ENCODE measurements around the gene GLP1R.

Gene GLP1R

GRCh38 chr6:39048481-39049399 lies at the start of gene GLP1R:
Gene GLP1R (plus strand): TSS chr6:39048781. CDS start chr6:39048841, 60 bp downstream.
- no peak for DNase-seq

GRCh38 chr6:39003072-39003471 lies 45.5 kb upstream of the GLP1R start:
- no peak for DNase-seq

GRCh38 chr6:39003492-39003891 lies 45.1 kb upstream of the GLP1R start:
- DNase-seq = no peak

DNA sequence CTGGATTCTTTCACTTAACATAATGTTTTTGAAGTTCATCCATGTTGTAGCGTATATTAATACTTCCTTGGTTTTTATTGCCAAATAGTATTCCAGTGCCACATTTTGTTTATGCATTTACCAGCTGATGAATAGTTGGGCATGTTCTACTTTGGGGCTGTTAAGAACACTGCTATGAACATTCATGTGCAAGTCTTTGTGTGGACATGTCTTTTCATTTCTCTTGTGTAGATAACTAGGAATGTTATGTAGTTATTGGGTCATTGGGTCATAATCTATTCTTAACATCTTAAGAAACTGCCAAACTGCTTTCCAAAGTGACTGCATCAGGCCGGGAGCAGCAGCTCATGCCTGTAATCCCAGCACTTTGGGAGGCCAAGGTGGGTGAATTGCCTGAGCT lies 43.8 kb upstream of the GLP1R start:
- DNase-seq = no peak

GRCh38 chr6:39005774-39006173 lies 42.8 kb upstream of the GLP1R start:
- DNase-seq = no peak

- DNase-seq = no peak
These were observed 41.0 kb upstream of the GLP1R start for GRCh38 chr6:39007575-39007974.

DNA sequence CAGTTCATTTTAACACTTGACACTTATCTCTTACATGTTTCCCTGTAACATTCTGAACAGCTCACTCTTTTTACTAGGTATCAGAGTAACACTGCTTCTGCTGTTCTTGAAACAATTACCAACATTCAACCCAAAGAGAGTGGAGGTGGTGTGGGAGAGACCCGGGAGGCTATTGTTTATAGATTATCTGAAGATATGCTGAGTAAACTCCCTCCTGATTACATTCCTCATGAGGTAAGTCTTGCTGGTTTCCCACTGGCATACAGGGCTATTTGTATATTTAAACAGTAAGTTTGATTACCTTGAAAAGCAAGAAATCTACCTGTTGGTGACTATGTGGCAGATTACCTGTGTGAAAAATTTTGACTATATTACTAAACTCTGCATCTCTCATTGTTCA lies 39.8 kb upstream of the GLP1R start:
- DNase-seq = no peak

- DNase-seq = no peak
These were observed 39.1 kb upstream of the GLP1R start for GRCh38 chr6:39009476-39009875.

DNA sequence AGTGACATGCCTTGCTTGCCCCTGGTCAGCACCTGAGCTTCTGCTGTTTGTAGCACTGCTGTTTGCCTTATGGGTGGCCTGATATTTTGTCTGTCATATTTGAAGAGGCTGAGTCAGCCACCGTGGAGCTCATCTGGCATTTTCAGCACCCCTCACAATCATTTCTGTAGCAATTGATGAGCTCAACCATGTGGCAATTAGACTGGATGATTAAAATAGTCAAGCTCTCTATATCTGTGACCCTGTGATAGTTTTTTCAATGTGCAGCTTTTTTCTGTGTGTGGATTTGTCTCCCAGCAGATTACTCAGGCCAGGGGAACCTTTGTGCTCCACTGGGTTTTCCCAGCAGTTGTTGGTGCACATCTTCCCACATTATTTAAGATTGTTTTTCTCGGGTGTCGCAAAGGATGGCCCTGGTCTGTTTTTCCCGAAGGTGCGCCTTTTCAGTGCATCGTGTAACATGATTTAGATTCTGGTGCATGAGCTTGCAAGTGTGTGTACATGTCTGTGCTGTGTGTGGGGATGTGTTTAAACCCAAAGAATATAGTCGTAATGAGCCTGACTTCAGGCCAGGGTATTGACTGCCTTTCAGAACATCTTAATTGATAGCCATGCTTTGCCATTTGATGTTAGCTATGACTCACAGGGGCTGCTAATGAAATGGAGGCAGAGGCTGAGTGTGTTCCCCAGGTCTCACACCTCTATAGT lies 31.6 kb upstream of the GLP1R start:
- DNase-seq = no peak

DNA sequence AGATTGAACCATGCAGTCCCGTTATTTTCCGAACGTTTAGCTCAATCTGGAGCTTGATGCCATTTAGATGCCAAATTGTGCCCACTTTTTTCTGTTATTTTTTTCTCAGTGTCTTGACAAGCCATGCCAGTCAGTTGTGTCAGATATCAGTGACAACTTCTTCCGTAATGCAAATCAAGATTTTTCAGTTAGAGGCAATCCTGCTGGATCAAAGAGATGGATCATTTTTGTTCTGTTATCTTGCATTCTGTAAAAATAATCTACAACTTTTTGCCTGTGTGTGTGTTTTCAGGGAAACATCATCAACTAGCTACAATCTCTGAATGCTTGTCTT lies 31.1 kb upstream of the GLP1R start:
- DNase-seq = no peak

GRCh38 chr6:39018103-39018502 lies 30.5 kb upstream of the GLP1R start:
- no peak for DNase-seq

DNA sequence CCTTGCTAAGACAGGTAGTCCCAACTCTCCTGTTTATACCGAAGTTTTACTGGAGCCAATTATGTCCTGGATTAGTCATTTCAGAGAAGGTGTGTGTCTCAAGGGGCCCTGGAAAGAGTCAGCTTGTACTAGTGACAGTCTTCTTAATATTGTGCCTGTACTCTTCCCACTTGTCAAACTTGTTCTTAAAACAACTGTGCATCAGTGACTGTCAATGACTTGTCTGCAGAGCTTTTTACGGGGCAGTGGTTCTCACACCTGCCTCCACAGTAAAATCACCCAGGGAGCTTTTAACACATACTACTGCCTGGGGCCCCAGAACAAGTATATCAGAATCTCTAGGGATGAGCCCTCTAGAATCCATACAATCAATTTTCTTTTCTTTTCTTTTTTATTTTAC lies 28.4 kb upstream of the GLP1R start:
- no peak for DNase-seq

- DNase-seq = no peak
These were observed 27.5 kb upstream of the GLP1R start for GRCh38 chr6:39021041-39021440.

GRCh38 chr6:39021779-39022178 lies 26.8 kb upstream of the GLP1R start:
- DNase-seq = no peak

DNA sequence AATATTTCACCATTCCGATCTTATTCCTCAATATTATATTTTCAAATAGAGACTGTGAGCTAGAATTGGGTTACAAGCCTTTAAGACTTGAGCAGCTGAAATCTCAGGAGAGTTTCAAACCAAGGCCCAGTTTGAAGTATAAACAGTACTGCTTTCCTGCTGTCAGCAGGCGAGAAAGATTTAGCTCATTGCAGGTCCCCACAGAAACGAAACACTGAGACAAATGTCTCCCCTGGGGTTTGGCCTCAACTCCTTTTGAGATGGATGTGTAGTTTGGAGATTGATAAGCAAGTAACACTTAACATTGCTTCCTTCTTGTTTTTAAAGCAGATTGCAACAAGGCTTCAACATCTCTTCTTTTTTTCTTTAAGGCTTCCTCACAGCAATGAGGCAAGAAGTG lies 22.4 kb upstream of the GLP1R start:
- no peak for DNase-seq

GRCh38 chr6:39029156-39030011 lies 19.2 kb upstream of the GLP1R start:
- DNase-seq = peak; percentile 26

DNA sequence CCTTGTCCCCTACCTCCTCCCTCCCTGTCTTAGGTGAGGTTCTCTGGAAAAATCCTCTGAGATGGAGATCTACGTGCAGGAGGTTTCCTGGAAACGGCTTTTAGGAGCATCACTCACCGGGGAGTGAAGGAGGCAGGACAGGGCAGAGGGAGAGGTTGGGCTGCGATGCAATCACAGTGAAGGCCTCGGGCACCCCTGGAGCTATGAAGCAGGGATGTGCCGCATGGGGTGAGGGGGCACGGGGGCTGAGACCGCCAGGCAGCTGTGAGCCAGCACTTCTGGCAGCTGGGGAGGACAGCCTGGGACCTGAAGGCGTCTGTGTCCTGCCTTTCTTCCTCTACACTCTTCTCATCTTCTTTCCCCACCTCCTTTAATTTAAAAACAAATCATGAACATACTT lies 12.9 kb upstream of the GLP1R start:
- DNase-seq = no peak

GRCh38 chr6:39037082-39037508 lies 11.5 kb upstream of the GLP1R start:
- DNase-seq = no peak

DNA sequence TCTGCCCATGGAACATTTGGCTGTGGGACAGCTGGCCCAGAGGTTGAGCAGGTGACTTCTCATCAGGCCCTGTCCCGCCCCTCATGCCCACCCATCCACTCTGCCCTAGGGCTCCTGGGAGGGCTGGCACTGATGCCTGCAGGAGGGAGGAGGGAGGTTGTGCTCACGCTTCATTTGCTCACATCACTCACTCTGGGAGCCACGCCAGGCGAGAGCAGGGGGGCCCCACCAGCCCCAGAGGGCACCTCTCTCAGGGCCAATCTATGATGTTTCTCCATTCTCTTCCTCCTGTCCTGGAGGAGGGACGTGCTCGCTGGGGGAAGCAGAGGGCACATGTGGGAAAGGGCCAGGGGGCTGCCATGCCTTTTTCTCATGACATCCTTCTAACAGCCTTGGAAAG lies 10.9 kb upstream of the GLP1R start:
- no peak for DNase-seq

GRCh38 chr6:39040080-39040673 lies 8.4 kb upstream of the GLP1R start:
- no peak for DNase-seq

DNA sequence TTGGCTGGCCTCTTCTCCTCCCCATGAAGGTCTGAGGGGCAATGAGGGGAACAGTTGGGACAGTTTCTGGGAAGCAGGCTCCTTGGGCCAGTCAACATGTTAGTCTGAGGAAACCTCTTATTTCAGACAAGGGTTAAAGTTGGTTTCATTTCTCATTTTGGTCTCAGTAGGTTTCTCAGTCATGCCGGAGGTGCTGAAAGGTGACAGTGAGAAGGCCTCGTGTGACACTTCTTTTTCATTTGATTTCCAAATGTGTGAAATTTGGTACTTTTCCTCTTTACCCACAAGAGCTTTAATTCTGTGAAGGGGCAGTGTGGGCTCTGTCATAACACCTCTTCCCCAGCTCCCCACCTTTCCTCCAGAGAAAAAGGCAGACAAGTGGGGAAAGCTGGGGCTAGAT lies 7.5 kb upstream of the GLP1R start:
- no peak for DNase-seq

DNA sequence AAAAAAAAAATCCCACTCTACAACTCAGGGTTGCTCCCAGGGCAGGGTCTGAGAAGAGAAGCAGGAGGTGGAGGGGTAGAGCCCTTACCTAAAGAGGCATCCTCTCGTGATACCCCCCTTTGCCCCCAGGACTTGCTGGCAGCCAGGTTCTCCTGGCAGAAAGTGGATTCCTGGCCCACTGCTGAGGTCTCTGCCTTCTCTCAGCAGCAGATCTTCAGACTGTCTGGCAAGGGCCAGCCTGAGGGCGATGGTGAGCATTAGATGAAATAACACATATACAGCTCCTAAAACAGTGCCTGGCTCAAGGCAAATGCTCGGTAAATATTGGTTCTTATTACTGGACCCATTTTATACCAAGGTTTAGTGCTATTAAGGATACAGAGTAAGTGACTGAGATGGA lies 4.8 kb upstream of the GLP1R start:
- DNase-seq = no peak

DNA sequence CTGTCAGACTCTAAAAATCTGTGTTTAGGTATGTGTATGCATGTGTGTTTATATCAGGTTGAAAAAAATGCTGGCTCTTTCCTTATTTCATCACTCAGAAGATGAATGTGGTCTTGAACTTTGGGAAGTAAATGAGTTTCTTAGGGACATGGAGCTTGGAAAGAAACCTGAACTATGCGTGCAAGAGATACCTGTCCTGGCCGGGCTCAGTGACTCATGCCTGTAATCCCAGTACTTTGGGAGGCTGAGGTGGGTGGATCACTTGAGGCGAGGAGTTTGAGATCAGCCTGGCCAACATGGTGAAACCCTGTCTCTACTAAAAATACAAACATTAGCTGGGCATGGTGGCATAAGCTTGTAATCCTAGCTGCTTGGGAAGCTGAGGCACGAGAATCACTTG lies 4.4 kb upstream of the GLP1R start:
- no peak for DNase-seq

Data from CD4-positive, alpha-beta T cell treated with Interleukin-17A for 1 hour (primary cell).